ENCODE results near the gene GPAT2.
"Not testable (repeated sequence)": the region's sequence is repeated elsewhere in the genome, so short reads cannot be mapped to it uniquely, and the experiment has no call there.

- TF ChIP-seq POLR2AphosphoS5 (IDR thresholded peaks at IDR 0.05; ENCODE audit: borderline replicate concordance, low read depth, low read length); EZH2 (IDR thresholded peaks at IDR 0.05); FOXP2 (optimal IDR thresholded peaks at IDR 0.05; ENCODE audit: control extremely low read depth, extremely low read length, insufficient read depth): not testable (repeated sequence)
Measured at GRCh38 chr2:96035554-96035953, 838 bp upstream of the GPAT2 start.

Data from SK-N-MC (cell line).